Measurements from ENCODE around the gene ARID5B.

ARID5B gene

DNA sequence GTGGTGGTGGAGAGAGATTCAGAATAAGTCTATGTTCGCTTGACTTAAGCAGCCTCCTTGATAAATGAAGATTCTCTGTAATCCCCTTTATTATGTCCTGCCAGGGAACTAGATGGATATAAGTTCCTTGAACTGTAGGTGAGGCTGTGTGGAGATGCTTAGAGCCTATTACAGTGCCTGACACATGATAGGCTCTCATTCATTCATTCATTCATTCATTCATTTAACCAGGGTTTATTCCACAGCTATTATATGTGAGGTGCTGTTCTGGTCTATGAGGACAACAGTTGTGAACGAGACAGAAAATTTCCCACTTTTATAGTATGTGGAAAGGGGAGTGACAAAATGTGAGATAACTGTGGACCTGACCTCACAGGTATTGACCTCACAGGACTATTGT is 105.6 kb downstream of the ARID5B start:
- DNase-seq (ENCODE audit: extremely low read depth in 1 of 2, low read depth in 1 of 2) = no peak

DNA sequence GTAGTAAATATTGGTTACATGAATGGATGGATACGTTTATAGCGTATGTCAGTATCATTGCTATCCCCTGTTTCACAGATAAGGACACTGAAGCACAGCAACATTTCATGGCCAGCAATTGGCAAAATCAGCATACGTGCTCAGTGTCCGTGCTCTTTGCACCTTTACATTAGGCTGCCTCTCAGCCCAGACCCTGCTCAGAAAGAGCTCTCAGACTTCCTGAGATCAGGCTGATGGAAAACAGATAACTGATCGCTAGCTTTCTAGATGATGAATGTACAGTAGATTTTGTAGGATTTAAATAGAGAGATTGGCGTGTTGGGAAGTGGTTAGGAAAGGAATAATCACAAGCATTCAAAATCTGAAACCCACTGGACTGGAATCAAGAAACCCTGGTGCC is 106.7 kb downstream of the ARID5B start:
- DNase-seq (ENCODE audit: extremely low read depth in 1 of 2, low read depth in 1 of 2) = no peak

DNA sequence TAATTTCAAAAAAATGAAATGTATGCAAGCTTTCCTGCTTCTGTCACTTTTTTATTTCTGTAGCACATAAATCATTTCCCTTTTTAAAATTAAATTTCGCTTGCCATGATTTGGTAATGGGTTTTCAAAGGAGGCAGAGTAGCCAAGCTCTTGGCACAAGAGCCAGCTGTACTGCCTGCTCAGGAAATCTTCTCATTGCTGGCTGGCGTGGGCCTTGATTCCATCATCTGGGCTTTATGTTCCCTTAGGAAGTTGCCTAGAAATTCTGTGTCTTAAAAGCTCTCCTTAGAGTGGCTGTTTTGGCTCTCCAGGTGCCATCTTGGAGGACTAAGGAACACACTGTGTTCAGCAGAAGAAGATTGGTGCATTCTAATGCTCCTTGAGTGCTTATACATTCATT is 107.4 kb downstream of the ARID5B start:
- DNase-seq (ENCODE audit: extremely low read depth in 1 of 2, low read depth in 1 of 2) = no peak

DNA sequence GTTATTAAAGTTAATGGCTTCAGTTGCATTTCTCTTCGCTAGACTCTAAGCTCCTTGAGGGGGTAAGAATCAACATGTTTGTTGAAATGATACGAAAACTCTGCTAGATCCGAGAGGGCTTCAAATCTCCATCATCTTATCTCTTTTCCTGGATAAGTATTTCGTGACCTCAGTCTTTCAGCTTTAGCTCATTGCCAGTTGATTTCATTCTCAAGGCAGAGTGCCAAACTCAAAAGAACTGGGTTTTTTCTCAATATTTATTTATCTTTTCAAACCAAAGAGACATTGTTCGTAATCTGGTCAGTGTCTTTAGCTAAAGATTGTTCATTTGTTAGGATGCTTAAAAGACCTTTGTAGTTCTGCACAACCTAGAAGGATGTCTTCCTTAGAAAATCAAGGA is 108.9 kb downstream of the ARID5B start:
- DNase-seq (ENCODE audit: extremely low read depth in 1 of 2, low read depth in 1 of 2) = no peak

DNA sequence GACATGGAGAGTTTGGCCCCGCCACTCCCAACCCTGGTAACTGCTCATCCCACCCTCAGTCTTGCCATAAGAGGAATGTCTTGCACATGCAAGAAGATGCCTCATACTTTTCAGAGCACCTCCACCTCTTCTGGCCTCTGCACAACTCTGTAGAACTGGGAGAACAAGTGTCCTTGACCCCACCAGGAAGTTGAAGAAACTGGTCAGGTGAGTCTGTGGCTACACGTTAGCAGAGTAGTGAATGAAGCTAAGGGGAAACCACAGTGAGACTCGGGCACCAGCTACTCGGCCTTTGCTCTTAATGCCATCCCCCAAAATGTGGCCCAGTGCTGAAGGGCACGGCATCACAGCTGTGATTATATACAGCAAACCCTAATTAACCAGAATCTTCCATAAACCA is 110.1 kb downstream of the ARID5B start:
- DNase-seq (ENCODE audit: extremely low read depth in 1 of 2, low read depth in 1 of 2) = no peak

DNA sequence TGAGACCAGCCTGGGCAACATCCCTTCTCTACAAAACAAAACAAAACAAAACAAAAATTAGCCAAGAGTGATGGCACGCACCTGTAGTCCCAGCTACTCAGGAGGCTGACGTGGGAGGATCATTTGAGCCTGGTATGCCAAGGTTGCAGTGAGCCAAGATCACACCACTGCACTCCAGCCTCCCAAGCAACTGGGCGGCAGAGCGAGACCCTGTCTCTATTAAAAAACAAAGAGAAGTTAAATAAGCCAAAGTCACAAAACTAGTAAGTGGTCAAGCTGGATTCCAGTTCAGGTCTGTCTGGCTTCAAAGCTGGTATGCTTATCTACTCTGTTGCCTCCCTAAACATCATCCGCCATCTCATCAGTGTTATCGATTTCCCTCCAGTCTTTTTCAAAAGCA is 110.8 kb downstream of the ARID5B start:
- DNase-seq (ENCODE audit: extremely low read depth in 1 of 2, low read depth in 1 of 2) = no peak

DNA sequence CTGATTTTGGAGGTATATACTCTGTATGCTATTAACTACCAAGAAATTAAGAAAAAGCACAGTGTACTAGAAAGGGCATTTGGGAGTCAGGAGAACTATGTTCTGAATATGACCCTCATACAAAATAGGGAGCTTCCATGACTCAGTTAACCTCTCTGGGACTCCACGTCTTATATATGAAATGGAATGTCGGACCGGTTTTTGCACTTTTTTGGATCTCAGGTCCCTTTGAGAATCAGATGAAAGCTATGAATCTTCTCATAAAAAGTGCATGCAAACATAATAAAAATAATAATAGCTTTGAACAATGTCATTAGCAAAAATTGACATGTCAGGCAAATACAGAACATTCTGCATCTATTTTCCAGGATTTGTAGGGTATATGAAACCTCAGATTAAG is 113.0 kb downstream of the ARID5B start:
- no peak for DNase-seq (ENCODE audit: extremely low read depth in 1 of 2, low read depth in 1 of 2)

DNA sequence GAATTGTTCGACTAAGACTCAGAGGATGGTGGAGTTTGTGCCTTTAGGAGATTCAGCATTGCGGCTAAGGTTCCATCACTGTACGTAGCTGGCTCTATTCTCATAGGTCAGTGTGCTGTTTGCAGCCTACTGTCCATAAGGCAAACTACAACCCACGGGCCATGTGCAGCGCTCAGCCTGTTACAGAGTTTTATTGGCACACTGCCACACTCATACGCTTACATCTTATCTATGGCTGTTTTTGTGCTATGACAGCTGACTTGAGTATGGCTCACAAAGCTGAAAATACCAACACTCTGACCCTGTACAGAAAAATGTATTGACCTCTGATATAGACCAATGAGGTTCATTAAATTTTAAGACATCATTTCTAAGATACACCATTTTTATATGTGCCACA is 114.5 kb downstream of the ARID5B start:
- no peak for DNase-seq (ENCODE audit: extremely low read depth in 1 of 2, low read depth in 1 of 2)

DNA sequence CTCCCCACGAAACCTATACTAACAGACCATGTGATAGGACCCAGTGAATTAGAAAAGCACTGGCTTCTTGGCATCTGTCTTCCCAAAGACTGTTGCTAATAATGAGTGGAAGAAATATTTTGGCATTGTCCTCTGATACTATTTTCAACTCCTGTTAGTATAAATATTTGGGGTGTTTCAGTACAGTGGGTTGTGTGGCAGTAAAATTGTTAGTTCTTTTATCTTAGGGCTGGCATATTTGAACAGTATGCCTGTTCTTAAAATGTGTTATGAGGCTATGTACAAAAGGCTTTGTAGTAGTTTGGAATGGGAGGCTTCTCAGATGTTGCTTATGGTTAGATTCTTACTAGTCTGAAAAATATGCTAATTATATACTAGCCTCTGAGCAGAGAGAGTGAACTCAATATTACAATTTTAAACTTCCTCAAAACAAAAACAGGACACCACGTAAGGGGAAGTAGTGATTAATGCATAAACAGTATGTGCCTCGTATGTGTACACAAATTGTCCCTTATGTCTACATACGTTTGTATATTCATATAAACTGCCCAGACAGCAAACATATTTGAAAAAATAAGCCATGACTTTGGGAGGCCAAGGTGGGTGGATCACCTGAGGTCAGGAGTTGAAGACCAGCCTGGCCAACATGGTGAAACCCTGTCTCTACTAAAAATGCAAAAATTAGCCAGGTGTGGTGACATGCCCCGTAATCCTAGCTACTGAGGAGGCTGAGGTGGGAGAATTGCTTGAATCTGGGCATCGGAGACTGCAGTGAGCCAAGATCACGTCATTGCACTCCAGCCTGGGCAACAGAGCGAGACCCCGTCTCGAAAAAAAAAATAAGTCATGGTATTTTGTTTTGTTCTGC is 115.4 kb downstream of the ARID5B start:
- no peak for DNase-seq (ENCODE audit: extremely low read depth in 1 of 2, low read depth in 1 of 2)

DNA sequence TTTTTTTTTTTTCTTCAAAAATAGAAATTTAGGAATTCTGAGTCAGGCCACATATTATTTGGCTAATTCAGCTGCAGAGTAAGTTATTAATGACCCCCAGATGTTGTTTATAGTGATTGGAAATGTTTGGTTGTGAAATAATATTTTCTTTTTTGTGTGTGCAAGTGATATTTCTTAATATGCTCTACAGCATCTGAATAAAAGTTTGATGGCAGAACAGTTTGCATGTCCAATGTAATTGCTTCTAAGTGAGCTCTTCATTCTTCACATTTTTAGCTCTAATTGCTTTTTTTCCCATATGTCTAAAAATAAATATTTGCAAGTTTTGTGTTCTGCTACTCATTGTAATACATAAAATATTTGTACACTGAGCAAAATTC is 116.0 kb downstream of the ARID5B start:
- DNase-seq (ENCODE audit: extremely low read depth in 1 of 2, low read depth in 1 of 2) = no peak

DNA sequence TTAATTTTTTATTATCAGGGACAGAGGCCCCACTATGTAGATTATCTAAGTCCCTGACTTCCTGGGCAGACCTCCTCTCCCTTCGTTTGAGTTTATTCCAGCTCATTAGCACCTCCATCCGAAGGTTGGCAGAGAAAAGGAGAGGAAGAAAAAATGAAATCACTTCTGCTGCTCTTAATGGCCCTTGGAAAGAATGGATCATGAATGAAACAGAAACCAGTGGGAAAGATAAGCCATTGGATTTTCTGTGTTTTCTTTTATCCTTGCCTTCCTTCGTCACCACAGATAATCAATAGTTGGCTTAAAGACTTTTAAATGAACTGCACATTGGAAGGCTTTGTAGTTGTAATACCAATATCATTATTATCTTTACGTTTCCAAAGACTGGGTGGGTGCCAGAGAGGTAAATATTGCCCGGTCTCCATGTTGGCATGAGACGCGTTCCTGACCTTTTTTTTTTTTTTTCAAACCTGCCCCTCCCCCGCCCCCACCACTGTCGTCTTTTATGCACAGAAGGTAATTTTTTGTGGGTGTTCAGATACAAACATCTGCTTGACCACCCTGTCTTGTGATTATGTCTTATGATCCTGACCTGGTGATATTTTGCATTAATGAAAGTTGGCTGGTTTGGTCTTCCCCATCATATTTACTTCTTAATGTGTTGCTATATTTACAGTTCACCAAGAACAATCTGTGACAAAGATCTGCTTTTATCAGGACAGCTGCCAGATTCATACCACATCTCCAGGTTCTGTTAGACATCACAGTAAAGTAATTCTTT is 116.8 kb downstream of the ARID5B start:
- no peak for DNase-seq (ENCODE audit: extremely low read depth in 1 of 2, low read depth in 1 of 2)

DNA sequence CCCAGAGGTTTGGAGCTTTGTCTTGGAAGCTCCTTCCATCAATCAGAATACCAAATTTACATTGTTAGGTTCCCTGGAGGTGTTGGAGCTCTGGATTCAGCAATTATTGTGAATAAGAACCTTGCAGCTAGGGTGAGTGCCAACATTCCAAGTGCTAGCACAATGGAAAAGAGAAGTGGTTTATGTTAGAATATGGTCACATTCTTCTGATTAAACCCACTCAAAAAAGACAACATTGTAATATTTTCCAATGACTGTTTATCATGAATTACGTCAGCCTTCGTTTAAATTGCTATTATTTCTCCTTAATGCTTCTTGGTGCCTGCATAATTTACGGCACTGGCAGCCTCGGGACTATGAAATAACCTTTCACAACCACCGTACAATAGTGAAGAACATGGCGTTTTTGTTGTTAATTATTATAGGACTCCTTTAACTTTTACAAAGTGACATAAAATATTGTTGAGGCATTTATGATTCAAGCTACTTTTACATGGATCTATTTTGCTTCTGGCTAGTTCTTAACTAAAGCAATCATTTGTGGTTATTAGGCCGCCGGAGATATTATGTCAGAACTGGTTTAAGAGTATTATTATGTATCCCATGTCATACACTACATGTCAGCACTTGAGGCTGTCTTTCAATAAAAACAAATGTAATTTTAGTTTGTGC is 117.7 kb downstream of the ARID5B start:
- no peak for DNase-seq (ENCODE audit: extremely low read depth in 1 of 2, low read depth in 1 of 2)

DNA sequence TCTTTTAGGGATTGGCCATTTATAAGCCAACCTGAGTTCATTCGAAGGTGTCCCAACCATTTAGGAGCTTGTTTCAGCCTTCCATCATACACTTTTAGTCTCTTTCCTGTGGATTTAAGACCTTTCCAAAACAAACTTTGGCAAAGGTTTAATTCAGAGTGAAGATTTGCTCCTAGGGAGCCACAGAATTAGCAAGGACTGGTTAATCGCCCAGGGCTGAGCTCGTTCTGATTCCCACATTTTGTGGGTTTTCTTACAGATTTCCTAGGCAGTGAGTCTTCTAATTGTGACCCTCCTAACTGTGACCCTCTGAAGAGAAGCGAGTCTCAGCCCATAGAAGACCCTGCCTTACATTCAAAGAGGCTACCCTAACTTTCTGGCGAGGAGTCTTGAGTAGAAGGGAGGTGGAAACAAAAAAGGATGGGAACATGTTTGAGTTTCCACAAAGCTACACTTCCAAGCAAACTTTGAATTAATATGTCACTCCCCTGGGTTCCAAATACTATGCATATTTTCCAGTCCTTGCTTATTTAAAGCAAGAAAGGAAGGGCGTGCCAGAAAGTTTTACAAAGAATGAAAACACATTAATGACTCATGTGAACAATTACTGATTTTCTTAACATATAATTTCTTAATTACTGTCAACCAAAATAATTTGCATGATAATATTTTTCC is 118.3 kb downstream of the ARID5B start:
- DNase-seq (ENCODE audit: extremely low read depth in 1 of 2, low read depth in 1 of 2) = no peak

DNA sequence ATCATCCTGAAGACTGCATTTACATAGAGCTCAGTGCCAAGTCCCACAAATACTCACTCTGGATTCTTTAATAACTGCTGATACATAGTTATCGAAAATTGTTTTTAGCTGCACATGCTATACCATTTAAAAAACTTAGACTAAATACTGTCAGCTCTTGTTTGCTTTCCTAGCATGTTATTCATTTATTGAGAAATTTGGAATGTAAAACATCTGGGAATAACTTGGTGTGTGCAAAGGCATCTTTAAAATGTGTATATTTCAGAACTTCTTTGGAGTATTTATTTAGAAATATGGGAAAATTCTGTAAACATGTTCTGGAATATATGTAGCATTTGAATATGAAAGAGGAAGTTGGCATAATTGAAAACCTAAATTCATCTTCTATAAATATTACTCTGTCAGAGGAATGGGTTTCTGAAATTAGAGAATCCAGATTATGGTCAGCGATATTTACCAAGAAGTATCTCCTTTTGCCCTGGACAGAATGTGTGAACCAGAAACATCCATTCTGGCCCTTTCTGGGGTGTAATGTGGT is 119.7 kb downstream of the ARID5B start:
- no peak for DNase-seq (ENCODE audit: extremely low read depth in 1 of 2, low read depth in 1 of 2)

DNA sequence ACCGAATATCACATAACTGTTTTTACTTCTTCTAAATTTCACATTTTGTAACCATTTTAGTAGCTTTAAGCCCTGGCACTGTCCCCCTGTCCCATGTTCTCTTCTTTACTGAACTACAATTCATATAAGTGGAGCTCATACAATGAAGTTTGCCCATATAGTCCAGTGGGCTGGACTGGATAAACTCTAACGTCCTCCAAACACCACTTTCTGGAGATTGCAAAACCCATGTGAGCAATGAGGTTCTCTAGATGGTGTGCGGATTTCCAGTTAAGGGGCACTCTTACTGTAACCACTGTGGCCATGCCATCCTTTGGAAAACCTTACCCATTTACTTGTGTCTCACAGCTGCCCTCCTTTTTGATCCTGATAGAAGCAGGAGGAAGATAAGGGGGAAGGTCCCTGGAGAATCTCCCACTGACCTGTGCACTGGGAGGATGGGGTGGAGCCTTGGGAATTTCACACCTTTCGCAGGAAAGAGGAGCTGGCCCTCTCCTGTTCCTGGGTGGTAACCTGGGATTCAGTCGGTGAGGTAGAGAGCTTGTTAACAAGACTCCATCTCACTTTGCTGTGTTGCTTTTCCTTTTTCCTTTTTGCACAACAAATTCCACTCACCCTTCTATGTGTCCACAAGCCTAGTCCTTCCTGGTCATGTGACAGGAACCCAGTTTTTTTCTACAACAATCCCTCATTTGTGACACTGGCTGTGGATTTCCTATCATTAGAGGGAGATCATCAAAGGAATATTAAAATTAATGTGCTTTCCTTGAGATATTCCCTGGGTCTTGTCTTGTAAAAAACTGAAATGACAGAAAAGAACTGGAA is 120.7 kb downstream of the ARID5B start:
- DNase-seq (ENCODE audit: extremely low read depth in 1 of 2, low read depth in 1 of 2) = no peak

DNA sequence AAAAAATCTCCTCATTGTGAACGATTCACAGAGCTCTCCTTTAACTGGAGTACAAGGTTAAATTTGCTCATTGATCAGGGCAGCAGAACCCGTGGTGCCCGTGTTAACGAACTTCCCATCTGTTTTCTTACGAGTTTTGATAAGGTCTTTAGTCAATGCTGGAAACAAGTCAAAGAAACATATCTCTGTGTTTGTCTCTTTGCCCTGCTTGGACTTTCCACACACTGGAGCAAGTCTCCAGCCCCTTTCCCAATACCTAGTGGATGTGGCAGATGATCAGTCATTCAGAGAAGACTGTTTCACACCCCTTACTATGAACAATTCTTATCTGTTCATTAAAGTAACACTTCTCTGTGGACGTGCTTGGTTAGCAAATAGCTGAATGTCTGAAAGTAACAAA is 121.3 kb downstream of the ARID5B start:
- no peak for DNase-seq (ENCODE audit: extremely low read depth in 1 of 2, low read depth in 1 of 2)

DNA sequence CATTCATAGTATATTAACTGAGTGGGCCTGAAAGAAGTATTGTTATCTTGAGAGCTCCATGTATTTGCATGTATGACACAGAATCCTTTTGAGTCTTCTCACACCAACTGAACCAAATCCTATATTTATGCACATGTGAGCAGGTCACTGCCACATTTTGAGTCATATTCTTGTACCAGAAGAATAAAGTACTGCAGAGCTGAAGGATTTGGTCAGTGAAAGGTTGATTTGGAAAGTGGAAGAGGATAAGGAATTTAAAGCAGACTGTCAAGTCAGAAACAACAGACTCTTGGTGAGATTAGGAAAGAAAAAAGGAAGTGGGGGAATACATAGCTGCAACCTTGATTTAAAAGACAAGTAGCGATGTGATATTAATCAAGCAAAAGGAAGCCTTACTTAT is 121.8 kb downstream of the ARID5B start:
- no peak for DNase-seq (ENCODE audit: extremely low read depth in 1 of 2, low read depth in 1 of 2)

DNA sequence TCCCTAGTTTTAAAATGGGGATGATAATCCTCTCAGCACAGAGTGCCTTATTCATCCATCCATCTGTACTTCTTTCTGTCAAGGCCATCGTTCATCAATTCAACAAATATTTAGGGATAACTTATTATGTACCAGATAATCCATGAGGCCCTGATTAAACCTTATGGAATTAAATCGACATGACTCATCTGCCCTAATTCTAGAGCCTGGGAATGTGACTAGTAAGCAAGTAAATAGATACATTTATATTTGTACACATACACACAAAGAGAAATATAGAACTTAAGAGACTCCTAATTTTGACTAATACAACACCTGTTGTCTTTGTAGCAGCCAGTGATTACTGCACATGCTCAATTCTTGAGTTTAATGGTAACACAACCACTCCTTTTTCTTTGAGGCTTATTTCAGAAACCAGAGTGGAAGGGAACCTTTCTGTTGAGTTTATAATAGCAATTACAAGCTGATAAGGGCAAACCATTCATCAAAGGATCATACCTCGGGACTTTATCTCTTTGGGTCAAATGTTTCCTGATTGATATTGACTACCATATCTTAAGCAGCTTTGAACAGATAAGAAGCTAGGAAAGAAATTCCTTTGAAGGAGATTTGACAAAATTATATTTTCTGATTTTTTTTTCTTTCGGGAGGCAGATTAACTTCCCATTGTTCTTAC is 122.7 kb downstream of the ARID5B start:
- no peak for DNase-seq (ENCODE audit: extremely low read depth in 1 of 2, low read depth in 1 of 2)

DNA sequence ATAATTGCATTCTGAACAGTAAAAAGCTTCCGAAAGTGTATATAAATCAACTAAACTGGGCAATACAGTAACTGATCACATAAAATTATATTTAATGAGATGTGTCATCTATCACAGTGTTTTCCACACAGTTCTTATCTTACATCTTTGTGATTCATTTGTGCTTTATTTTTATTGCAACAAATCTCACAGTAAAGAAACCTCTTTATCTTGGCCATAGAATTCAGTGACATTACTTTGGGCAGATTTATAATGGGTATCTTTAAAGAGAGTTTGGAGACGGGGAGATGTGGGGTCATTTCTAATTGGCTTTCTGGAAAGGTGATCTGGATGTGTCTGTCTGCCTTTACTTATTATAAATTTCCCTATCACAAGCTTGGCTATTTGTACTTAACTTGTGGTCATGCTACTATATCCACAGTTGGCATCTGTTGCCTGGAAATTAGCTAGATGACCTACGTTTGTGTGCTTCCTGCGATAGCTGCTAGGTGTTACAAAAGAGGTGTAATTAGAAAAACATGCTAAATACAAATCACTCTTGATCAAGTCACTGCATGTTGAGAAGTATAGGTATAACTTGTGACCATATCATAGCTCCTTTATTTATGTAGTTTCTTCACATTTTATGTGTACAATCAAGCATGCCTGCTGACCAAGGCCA is 123.8 kb downstream of the ARID5B start:
- no peak for DNase-seq (ENCODE audit: extremely low read depth in 1 of 2, low read depth in 1 of 2)
